GM21786 (cell line): ENCODE data around the gene TTC9.
"Not testable (repeated sequence)": the region's sequence is repeated elsewhere in the genome, so short reads cannot be mapped to it uniquely, and the experiment has no call there.

ENCODE experiments used
- ATAC-seq: cut with Tn5 transposase; IDR thresholded peaks from one replicate; pipeline ENCODE4 v1.9.1; 2021; ENCODE audit not compliant: unreplicated experiment

The TTC9 gene

DNA sequence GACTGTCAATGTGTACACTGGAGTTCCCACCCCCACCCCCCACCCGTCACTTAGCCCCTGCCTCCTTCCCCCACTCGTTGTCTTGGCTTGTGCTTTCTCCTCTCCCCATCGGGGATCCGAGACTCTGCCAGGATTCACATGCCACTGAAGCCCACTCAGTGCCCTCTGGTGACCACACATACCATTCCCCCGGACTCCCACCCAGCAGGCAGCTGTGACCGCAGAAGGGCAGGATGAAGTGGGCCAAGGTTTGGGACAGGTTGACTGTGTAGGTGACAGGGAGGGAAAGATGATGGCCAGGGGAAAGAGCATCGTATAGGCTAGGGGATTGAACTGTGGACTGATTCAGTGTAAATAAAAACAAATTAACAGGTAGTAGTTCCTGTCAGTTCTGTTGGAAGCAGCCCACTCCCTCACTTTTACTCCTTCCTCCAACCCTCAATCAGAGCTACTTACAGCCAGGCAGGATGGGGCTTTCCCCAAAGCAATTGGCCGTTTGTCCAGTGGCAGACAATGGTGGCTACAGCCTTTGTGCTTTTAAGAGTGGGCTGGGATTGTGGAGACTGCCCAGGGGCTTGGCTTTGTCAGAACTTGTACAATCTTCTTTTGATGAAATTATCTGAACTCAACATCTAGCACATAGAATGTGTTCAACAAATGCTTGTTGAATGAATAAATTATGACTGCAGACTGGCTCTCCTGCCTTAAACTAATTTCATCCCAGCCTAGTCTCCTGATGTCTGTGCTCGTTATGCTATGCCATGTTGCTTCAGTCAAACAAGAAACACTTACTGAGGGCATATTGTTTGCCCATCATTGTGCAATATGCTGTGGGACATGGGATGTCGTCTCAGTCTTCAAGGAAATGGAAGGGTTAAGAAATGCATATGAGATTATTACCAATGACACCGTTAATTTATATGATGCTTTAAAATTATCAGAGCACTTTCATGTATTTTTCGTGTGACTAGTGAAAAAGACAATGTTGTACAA, 30.2 kb downstream of the TTC9 start:
- no peak for ATAC-seq

DNA sequence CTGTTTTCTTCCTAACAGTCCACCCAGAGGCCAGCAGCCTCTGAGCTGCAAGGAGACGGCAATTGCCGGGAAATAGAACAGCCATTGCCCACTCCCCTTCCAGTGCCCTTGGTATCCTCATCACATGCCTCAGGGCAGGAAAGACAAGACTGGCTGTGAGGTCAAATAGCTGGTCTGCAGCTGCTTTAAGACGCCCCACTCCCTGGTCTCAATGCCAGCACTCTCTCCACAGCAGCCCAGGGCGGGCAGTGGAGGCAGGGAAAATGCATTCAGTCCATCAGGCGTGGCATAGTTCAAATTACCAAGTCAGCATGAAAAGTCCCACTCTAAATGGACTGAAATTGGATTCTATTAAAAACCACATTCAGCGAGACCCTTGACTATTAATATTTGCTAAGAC, 35.6 kb downstream of the TTC9 start:
- no peak for ATAC-seq

DNA sequence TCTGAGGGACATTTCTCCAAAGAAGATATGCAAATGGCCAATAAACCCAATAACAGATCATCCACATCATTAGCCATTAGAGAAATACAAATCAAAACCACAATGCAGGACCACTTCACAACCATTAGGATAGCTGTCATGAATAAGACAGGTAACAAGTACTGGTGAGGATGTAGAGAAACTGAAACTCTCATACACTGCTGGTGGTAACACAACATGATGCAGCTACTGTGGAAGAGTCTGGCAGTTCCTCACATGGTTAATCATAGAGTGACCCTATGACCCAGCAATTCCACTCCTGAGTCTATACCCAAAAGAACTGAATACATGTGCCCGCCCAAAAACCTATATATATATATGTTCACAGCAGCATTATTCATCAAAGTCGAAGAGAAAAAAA, 39.0 kb downstream of the TTC9 start:
- no peak for ATAC-seq

- ATAC-seq, result no peak
These were observed 42.3 kb downstream of the TTC9 start for GRCh38 chr14:70683983-70684382.

- ATAC-seq, result no peak
These were observed 43.9 kb downstream of the TTC9 start for GRCh38 chr14:70685474-70686197.

DNA sequence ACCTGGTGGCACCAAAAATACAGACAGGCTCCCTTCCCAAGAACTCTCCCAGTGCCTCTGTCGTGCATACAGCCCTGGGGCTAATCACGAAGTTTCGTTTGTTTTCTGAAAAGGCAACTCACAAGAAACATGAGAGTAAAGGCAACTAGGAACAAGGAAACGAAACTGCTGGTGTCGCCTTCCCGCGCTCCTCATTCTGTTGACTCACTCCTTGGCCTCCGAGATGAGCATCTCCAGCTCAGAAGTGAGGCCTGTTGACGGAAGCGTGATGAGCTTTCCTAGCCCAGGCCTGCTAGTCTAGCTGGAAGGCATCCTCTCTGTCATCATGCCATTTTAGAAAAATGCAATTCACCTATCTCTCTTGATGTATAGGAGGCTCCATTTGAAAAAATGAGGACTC, 50.5 kb downstream of the TTC9 start:
- no peak for ATAC-seq

GRCh38 chr14:70696026-70696425, 54.3 kb downstream of the TTC9 start:
- ATAC-seq, result no peak

- ATAC-seq, result no peak
These were observed 56.0 kb downstream of the TTC9 start for GRCh38 chr14:70697701-70698100.

DNA sequence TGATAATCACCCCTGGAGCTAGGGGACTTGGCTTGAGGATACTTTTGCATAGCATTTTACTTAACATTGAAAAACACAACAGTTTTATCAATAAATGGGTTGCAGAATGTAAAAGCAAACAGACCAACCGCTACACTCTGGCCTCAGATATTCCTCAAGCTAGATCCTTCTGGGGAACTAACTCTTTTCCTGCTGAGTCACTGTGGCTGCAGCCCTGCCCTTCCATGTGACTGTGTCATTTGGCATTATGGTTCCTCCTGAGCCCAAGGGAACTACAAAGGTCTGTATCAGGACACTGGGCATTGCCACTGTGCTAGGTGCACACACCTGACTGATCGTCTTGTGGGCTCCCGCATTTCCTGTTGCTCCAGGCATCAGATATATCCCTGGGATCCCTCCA, 56.6 kb downstream of the TTC9 start:
- ATAC-seq, result no peak

DNA sequence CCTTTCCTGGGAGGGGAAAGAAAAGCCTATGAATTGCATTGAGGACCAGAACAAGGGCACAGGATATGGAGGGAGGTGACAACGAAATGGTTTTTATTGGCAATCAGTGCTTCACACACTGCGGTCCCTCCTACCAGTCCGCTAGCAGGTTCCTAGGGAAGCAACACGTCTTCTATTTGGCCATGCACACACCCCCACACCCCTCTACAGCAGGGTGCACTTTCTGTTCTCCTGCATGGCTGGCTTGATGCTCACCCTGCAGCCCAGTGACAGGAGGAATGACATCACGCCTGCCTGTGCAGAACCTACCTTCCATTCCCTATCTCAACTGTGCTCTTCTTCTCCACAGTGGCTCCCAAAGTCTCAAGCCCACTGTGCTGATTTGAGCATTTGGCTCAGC, 57.9 kb downstream of the TTC9 start:
- no peak for ATAC-seq

DNA sequence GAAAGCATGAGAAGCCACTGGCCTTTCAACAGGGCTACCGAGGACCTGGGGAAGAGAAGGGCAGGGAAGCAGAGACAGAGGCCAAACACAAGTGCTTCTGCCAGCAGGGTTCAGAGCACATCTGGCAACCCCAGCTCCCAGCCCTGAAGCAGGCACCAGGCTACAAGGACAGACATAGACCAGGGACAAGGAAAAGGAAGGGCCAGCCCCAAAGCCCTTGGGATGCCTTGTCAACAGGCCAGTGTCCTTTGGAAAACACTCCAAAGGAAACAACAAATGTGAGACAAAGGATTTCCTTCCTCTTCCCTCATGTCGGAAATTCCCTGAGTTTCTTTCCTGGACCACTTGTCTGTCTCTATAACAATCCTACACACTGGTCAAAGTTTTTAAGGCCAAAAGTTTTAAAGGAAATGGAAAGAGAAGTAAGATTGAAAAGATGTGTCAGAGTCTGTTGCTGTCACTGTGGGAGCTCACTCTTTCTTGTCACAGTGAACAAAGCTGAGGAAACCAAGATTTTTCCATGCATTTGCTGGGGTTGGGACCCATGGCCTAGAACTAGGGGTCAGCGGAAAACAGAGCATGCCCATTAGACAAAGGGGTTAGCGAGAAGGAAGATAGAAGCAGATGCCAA, 59.4 kb downstream of the TTC9 start:
- ATAC-seq, result no peak

- ATAC-seq, result no peak
These were observed 59.9 kb downstream of the TTC9 start for GRCh38 chr14:70701610-70702009.

DNA sequence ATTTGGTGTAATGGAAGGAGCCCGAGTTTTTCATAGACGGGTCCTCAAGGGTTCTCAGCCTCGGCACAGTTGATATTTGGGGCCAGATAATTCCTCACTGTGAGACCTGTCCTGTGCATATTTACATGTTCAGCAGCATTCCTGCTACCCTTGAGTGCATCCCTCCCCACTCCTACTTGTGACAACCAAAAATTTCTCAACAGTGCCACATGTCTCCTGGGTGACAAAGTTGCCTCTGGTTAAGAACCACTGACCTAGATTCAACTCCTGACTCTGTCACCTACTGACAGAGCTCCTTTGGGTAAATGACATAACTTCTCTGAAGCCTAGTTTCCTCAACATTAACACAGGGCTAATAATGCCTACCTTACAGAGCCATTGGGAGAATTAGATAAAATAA, 60.4 kb downstream of the TTC9 start:
- ATAC-seq, result no peak

GRCh38 chr14:70703621-70704168, 62.0 kb downstream of the TTC9 start:
- ATAC-seq, result not testable (repeated sequence)

GRCh38 chr14:70704960-70705359, 63.2 kb downstream of the TTC9 start:
- no peak for ATAC-seq

GRCh38 chr14:70706177-70706576, 64.5 kb downstream of the TTC9 start:
- ATAC-seq, result no peak

DNA sequence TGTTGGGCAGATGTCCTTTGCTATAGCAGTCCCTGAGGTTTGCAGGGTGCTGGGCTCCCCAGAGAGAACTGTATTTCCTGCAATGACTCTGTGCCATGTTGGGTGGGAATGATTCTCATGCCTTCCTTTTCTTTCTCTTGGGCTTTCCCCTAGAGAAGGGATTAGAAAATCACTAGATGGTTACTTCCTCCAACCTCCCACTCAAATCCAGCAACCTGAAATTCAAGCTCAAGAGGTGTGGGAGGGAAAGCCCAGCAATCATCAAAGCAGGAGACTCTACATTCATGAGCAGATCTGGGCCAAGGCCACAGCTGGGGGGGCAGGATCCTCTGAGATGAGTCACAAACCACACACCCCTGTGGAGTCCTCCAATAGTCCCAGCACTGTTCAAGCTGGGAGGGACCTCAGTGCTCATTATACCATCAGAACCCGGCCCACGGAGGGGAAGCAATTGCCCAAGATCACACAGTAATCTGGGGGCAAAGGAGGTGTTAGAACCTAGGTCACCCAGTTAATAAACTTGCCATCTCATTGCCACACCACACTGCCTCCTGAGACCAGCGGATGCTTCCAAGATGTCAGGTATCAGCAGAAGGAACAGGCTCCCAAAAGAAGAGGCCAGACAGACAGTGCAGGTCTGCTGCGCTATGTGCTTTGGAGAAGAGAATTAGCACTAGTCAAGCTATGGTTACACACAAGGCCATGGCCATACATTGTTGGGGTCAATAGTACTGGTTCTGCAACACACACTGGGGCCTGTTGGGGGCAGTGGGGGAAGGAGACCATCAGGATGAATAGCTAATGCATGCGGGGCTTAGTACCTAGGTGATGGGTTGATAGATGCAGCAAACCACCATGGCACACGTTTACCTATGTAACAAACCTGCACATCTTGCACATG, 65.7 kb downstream of the TTC9 start:
- ATAC-seq, result peak; percentile 87

GRCh38 chr14:70708717-70709570, 67.2 kb downstream of the TTC9 start:
- no peak for ATAC-seq

- no peak for ATAC-seq
These were observed 68.1 kb downstream of the TTC9 start for GRCh38 chr14:70709726-70710382.
